Ovary (tissue), 3 donors: Measurements from ENCODE around the gene SMG1.
"Not testable (repeated sequence)": the region's sequence is repeated elsewhere in the genome, so short reads cannot be mapped to it uniquely, and the experiment has no call there.

Experiments used
- CTCF ChIP-seq, 3 donors: fragments of 450-650 bp in 2 of 3; fragments of 200-600 bp in 1 of 3; IDR thresholded peaks; one replicate each; pipeline versions ENCODE4 v1.5.1 to v1.8.0; 2016 to 2022; ENCODE audit warnings: antibody characterized with exemption in 3 of 3, mild to moderate bottlenecking in 1 of 3
- POLR2A ChIP-seq: fragments of 450-650 bp; IDR thresholded peaks from one replicate; pipeline ENCODE4 v1.6.1; 2017; ENCODE audit warnings: antibody characterized with exemption, mild to moderate bottlenecking, moderate library complexity
- donor health status: DM: no; HTN: no; CAD: no.

GRCh38 chr16:18757960-18758660, 168.1 kb downstream of the SMG1 start:
- not testable (repeated sequence) for TF ChIP-seq CTCF (IDR thresholded peaks at IDR 0.05); POLR2A
